C1 segment of cervical spinal cord (tissue), 14 donors: ENCODE data around the gene PAX3.

ENCODE experiments used
- DNase-seq, 14 donors: peaks; one replicate each; lab custom pipeline; 2025; lab: John Stamatoyannopoulos, UW

Gene PAX3

DNA sequence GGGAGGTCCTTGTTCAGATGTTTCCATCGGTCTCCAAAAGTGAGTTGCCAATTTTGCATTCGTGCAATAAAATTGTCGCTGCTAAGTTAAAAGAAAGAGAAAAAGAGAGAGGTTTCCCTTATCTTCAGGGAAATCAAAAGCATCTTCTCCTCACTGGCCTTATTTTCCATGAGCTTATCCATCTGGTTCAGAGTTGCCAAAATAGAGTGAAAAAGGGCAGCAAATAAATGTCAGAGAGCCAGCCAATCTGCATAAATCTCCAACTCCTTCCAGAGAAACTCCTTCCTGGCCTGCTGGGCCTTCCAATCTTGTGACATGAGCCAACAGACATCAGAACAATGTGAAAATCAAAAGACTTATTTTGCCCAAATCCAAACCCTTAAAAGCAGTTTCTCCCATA is 28.4 kb downstream of the PAX3 start:
- no peak for DNase-seq

GRCh38 chr2:222269132-222269531 is 29.7 kb downstream of the PAX3 start:
- DNase-seq = no peak

GRCh38 chr2:222268311-222268990 is 30.3 kb downstream of the PAX3 start:
- no peak for DNase-seq

- DNase-seq = no peak
Measured at GRCh38 chr2:222264791-222265320, 33.9 kb downstream of the PAX3 start.

DNA sequence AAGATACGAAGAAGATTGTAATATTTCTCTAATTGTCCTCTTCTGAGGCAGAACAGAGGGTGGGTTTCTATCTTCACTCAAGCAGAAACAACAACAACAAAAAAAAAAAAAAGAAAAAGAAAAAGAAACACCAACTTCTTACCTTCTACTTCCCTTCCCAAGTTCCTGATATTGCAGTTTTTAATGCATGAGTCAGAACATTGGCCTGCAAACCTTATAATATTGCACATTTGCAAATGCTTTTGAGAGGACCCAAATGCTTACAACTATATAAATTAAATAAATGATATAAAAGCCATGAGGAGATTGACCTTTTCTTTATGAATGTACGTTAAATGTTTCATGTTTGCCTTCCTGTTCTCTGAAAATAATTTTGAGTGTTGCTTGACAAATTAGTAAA is 37.3 kb downstream of the PAX3 start:
- DNase-seq = no peak

DNA sequence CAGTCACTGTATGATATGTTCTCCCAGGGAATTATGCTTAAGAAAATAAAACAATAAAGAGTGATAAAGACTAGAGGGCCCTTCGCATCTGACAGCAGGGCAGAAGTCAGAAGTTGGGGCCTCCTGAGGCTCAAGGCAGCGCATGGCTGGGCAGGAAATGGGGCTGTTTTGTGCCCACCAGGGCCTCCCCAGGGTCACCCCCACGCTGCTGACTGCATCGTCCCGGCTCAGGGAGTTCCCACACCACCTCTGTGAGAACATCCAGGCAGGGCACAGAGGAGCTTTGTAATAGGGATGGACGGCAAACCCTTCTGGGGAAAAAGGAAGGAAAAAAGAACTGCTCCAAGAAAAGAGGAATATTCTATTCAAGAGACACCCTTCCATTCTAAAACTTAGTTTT is 41.2 kb downstream of the PAX3 start:
- DNase-seq = no peak

- DNase-seq = no peak
Measured at GRCh38 chr2:222256250-222256649, 42.5 kb downstream of the PAX3 start.

DNA sequence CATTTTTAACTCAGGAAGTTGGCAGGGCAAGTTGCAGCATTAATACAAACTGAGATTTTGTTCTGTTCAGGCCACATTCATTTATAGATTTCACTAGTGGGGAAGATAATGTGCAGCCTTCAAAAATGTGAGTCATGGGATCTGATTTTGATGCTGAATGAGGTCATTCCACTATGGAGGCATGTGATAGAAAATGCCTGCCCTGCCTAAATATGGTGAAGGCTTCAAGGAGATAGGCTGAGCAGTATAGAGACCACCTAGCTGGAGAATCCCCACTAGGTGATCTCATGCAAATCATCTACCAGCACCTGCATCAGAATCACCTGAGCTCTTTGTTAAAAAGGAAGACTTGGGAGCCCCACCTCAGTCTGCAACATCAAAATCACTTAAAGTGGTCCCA is 43.7 kb downstream of the PAX3 start:
- no peak for DNase-seq

- DNase-seq = no peak
Measured at GRCh38 chr2:222250313-222250712, 48.5 kb downstream of the PAX3 start.

GRCh38 chr2:222249444-222249843 is 49.4 kb downstream of the PAX3 start:
- no peak for DNase-seq

GRCh38 chr2:222248818-222249217 is 50.0 kb downstream of the PAX3 start:
- DNase-seq = no peak

DNA sequence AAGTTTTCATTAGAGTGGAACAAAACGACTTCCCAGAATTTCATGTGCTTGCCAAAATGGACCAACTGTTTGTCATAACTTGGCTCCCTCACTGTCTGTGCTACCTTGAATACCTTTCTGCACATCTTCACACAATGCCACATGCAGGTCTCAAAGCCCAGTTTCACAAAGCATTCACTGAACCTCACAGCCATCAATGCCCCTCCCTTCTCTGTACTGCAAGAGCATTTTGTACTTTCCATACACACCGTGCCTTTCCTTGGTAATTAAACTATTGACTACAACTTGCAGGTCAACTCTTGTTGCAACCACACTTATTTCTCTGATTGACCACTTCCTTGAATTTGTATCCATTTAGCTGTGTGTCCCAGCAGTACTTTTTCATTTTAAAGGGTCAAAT is 50.5 kb downstream of the PAX3 start:
- no peak for DNase-seq

DNA sequence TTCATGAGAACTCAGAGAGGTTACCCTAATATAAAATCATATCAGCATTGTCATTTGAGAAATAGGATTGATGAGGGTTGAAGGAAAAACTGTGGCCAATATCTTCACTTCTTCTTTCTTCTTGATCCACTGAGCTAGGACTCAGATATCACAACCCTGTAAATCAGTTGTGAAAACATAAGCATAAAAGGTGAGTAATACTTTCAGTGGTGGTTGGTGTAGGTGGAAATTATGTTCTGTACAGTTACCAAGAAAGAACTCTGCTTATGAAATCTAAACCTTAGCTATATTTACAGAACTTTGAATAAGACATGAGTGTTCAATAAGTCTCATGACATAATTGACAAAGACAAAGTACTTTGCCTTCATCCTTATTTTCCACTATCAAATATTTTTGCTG is 56.3 kb downstream of the PAX3 start:
- DNase-seq = no peak

DNA sequence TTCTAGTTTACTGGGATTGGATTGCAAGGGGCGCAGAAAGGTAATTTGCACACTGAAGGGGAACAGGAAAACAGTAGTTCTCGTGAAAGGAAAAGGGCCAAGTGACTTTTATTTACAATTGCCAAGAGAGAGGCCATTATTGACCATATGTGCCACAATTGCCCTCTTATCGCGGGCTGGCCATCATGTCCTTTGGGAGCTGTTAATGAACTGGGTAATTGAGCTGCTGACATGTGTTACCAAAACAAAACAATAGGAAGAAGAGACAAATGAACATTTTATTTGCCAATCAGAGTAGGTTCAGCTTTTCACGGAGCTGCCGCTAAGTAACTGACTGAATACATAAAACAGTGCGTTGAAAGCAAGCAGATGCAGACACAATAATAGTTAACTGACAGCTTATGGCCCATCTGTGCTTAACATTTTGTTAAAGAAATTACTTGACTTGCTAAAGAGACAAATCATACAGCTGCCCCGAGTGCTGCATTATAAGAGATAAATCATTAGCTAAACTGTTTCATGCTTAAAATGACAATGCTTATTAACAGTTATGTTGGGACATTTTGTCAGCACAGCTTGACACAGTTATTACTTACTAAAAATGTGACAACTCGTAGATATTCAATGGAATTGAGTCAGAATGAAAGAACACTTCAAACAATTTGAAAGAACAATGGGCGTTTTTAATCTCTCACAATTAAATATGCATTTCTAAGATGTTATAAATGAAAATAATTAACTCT is 57.5 kb downstream of the PAX3 start:
- no peak for DNase-seq

GRCh38 chr2:222240676-222241049 is 58.1 kb downstream of the PAX3 start:
- DNase-seq = no peak

GRCh38 chr2:222239945-222240675 is 58.7 kb downstream of the PAX3 start:
- DNase-seq = no peak

DNA sequence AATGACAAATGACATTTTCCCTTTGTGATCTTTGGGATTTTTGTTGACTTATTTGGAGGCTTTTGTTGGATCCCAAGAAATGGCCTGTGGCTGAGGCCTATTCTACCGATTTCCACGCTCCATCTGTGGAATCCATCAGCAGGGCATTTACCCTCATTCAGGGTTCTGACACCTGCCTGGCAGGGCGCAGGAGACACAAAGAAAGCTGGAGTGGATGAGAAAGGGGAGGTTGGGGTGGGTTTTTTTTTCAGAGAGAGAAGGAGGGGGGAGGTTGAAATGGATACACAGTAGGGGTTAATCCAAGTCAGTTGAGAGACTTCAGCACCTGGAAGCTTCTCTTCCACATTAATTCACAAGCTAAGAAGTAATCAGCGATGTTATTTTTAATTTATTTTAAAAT is 59.7 kb downstream of the PAX3 start:
- no peak for DNase-seq

GRCh38 chr2:222238072-222238471 is 60.7 kb downstream of the PAX3 start:
- no peak for DNase-seq

- no peak for DNase-seq
Measured at GRCh38 chr2:222232839-222233238, 66.0 kb downstream of the PAX3 start.

GRCh38 chr2:222232372-222232771 is 66.4 kb downstream of the PAX3 start:
- no peak for DNase-seq

- no peak for DNase-seq
Measured at GRCh38 chr2:222228054-222228453, 70.7 kb downstream of the PAX3 start.

DNA sequence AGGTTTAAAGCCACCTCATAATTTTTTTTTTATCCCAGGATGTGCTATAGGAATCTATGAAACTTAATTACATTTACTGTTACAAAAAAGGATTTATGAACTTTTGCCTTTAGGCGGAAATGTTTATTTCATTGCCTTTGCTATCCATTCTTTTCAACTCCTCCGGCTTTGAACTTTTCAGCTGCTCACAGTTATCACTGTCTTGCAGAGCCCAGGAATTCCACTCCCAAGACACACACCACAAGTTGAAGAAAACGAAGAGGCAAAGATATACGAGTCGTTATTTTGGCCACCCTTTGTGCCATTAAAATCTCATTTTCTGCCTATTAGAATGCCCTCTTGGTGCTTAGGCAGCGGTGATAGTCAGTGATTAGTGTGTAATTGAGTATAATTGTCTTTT is 80.0 kb downstream of the PAX3 start:
- no peak for DNase-seq

DNA sequence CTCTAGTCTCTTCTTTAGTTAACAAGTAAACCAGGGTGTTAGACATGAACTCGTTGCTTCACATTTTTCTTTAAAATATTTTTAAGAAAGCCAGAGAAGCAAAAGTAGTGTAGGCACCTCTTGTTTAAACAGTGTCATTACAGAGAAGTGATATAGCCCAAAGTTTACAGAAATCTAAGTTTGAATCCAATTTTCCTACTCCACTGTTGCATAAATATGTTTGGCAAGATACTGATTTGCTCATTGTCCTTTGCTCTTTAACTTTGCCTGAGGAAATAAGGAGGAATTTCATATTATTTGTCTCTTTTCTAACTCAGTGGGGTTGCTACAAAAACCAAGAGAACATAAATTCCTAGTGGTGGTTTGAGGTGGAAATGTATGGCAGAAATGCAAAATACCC is 81.1 kb downstream of the PAX3 start:
- no peak for DNase-seq
